ENCODE measurements around the gene ADGRL3.

DNA sequence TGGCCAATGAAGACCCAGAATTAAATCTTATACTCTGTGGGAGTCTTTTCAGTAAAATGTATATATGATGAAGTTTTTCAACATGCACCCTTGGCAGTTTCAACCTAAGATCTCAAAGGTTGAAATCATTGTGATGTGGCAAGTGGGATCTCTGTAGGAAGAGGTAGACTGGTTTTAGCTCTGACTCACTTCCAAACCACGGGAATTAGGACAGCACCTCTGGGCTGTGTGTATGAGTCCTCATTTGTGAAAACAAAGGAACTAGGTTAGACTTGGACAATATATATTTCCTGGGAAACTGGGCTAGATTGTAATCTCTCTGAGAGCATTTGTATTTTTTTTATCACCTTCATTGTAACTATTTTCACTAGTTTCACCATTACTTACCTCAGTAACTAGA, 333.0 kb downstream of the ADGRL3 start:
- TF ChIP-seq CTCF (IDR thresholded peaks at IDR 0.05): no peak
- TF ChIP-seq POLR2A (IDR thresholded peaks at IDR 0.05): no peak

Measured in adrenal gland (tissue), 5 donors.